GM10248 (cell line): Measurements from ENCODE around the gene IFNLR1.

Experiments
- CTCF ChIA-PET: fragments of 300-600 bp; sonication (Branson Sonifier 250); formaldehyde crosslinking; extraction: SDS; loops from one replicate; lab custom pipeline; 2021; ENCODE audit warnings: antibody characterized with exemption; lab: Yijun Ruan, JAX
- POLR2A ChIA-PET: fragments of 350-650 bp; sonication (Branson Sonifier 250); formaldehyde crosslinking; extraction: SDS; loops from one replicate; lab custom pipeline; 2020; ENCODE audit warnings: antibody characterized with exemption; lab: Yijun Ruan, JAX
- DNase-seq: peaks from one replicate; pipeline ENCODE4 v3.0.0; 2012; ENCODE audit errors: extremely low spot score
- CTCF ChIP-seq: IDR thresholded peaks from 2 replicates; pipeline ENCODE4 v1.5.1; 2012; ENCODE audit warnings: mild to moderate bottlenecking, low read depth; ENCODE audit errors: extremely low read depth, missing control alignments, control extremely low read depth

IFNLR1 gene

GRCh38 chr1:24185076-24185475 is 2.0 kb downstream of the IFNLR1 start:
- ChIA-PET CTCF (interaction anchor here (0.7 to 19.3 kb wide), 6 partner anchors 11 to 208 kb away, joined by 3 to 433 read pairs (median 4); no protein-coding TSS in a partner anchor), POLR2A (no interaction called here)
- TF ChIP-seq CTCF = no peak
- DNase-seq = no peak

GRCh38 chr1:24182061-24182460 is 5.0 kb downstream of the IFNLR1 start:
- ChIA-PET CTCF (interaction anchor here (0.8 to 3.7 kb wide), 3 partner anchors 17 to 32 kb away, joined by 3 to 13 read pairs (median 4); no protein-coding TSS in a partner anchor), POLR2A (no interaction called here)
- TF ChIP-seq CTCF = no peak
- DNase-seq = no peak

- no peak for DNase-seq
- TF ChIP-seq CTCF = no peak
- CTCF ChIA-PET = interaction anchor here (0.8 to 3.7 kb wide), 4 partner anchors 17 to 31 kb away, joined by 3 to 13 read pairs (median 4); no protein-coding TSS in a partner anchor
- POLR2A ChIA-PET = no interaction called here
Observed at GRCh38 chr1:24181619-24182018, 5.5 kb downstream of the IFNLR1 start.

- no peak for DNase-seq
- CTCF ChIA-PET = interaction anchor here (1.0 to 3.7 kb wide), 5 partner anchors 18 to 235 kb away, joined by 3 to 13 read pairs (median 4); partner anchors contain the start of gene NIPAL3
- no peak for TF ChIP-seq CTCF
- POLR2A ChIA-PET = interaction anchor here (0.6 kb wide), 1 partner anchor 12 kb away, joined by 3 read pairs; no protein-coding TSS in a partner anchor
Observed at GRCh38 chr1:24180676-24181075, 6.4 kb downstream of the IFNLR1 start.

GRCh38 chr1:24179251-24179840 is 7.7 kb downstream of the IFNLR1 start:
- no peak for TF ChIP-seq CTCF
- POLR2A ChIA-PET = interaction anchor here (0.6 to 1.0 kb wide), 2 partner anchors 8 to 153 kb away, joined by 3 read pairs; no protein-coding TSS in a partner anchor
- CTCF ChIA-PET = interaction anchor here (1.0 to 2.6 kb wide), 10 partner anchors 9 to 214 kb away, joined by 3 to 11 read pairs (median 4); partner anchors contain the start of gene IFNLR1
- DNase-seq = no peak

- no peak for TF ChIP-seq CTCF
- POLR2A ChIA-PET = no interaction called here
- CTCF ChIA-PET = interaction anchor here (1.1 to 2.6 kb wide), 7 partner anchors 10 to 28 kb away, joined by 3 to 11 read pairs (median 5); partner anchors contain the start of gene IFNLR1
- no peak for DNase-seq
Observed at GRCh38 chr1:24178407-24178806, 8.7 kb downstream of the IFNLR1 start.
